Breast epithelium (tissue), 4 donors: ENCODE measurements around the gene ZNF429. TPM values are rescaled to one million over a fixed set of nuclear protein-coding genes. Genes with fewer than 3 reads are reported as not detected.

Source experiments
- DNase-seq, 2 donors: peaks; one replicate each; pipeline ENCODE4 v3.0.0-alpha.2; 2019; ENCODE audit warnings: low spot score in 2 of 2
- H3K27ac ChIP-seq, 2 donors: fragments of 200-600 bp; sonication (generic) in 1 of 2; one replicate each; pipeline ENCODE4 v1.5.1; 2016 to 2019; ENCODE audit warnings: mild to moderate bottlenecking in 1 of 2
- H3K27me3 ChIP-seq, 2 donors: fragments of 200-600 bp; sonication (generic) in 1 of 2; one replicate each; pipeline versions ENCODE4 v1.5.1 to v1.6.0; 2017 to 2019; ENCODE audit warnings: control low read depth in 1 of 2, mild to moderate bottlenecking in 1 of 2
- H3K36me3 ChIP-seq: fragments of 200-600 bp; one replicate; pipeline ENCODE4 v1.5.1; 2019
- H3K4me1 ChIP-seq, 2 donors: fragments of 200-600 bp; sonication (generic); one replicate each; pipeline ENCODE4 v1.5.1; 2016 to 2019; ENCODE audit warnings: control low read depth in 1 of 2
- H3K4me3 ChIP-seq, 3 donors: fragments of 200-600 bp; sonication (generic); 1 replicate in 2 of 3; 2 replicates in 1 of 3; pipeline ENCODE4 v1.5.1; 2016 to 2019; ENCODE audit warnings: mild to moderate bottlenecking in 3 of 3, moderate library complexity in 2 of 3
- H3K9me3 ChIP-seq, 2 donors: fragments of 200-600 bp; sonication (generic) in 1 of 2; one replicate each; pipeline ENCODE4 v1.5.1; 2016 to 2019; ENCODE audit warnings: control low read depth in 1 of 2
- CTCF ChIP-seq, 3 donors: fragments of 450-650 bp; IDR thresholded peaks; one replicate each; pipeline ENCODE4 v1.5.1; 2016 to 2017; ENCODE audit warnings: antibody characterized with exemption in 3 of 3, mild to moderate bottlenecking in 3 of 3, moderate library complexity in 3 of 3
- POLR2A ChIP-seq: fragments of 450-650 bp; IDR thresholded peaks from one replicate; pipeline ENCODE4 v1.6.1; 2016; ENCODE audit warnings: antibody characterized with exemption, mild to moderate bottlenecking, moderate library complexity
- POLR2AphosphoS5 ChIP-seq, 3 donors: sonication (generic); formaldehyde crosslinking; IDR thresholded peaks; one replicate each; pipeline ENCODE4 v1.6.1; 2017; ENCODE audit warnings: antibody characterized with exemption in 3 of 3
- intact Hi-C: fragments of 100-400 bp; cut with DNase I; formaldehyde crosslinking; loops from one replicate; pipeline ENCODE4 v1.15.1; 2023; ENCODE audit warnings: low total_unique reads
- total RNA-seq, 3 donors: library from RNA; depleted of rRNA; stranded (reverse); fragments of >200 nt; gene quantifications; one replicate each; pipeline ENCODE4 v1.1.0, GENCODE V29; 2016

Gene ZNF429
- total RNA-seq, 3 donors from 2014 or later = 12.8 to 35.4 (median 30.5) TPM

- DNase-seq = peak; percentile 31 to 64
- peaks cover 0 to 7% of the 10 kb centered on the region in 2 donors for H3K9me3 ChIP-seq
- H3K36me3 ChIP-seq = no peaks in the 10 kb centered on the region
- peak overlapping the region in 2 of 3 donors; percentile 46 to 47 for H3K4me3 ChIP-seq
- TF ChIP-seq POLR2AphosphoS5 (IDR thresholded peaks at IDR 0.05) = no peak
- peak; percentile 48 to 81 (median 77) for TF ChIP-seq CTCF (IDR thresholded peaks at IDR 0.05)
- H3K4me1 ChIP-seq = no peaks in the 10 kb centered on the region
- H3K27ac ChIP-seq = peak overlapping the region; percentile 25 to 32
- H3K27me3 ChIP-seq = no peaks in the 10 kb centered on the region
- intact Hi-C loops = no loop called here
Observed at GRCh38 chr19:21482863-21483276, 22.5 kb upstream of the ZNF429 start.

GRCh38 chr19:21483589-21484170 is 21.7 kb upstream of the ZNF429 start:
- DNase-seq = peak; percentile 46 to 75
- Histone ChIP-seq H3K27ac (peak overlapping the region; percentile 25 to 32), H3K4me3 (peak overlapping the region in 2 of 3 donors; percentile 46 to 47), H3K9me3 (peaks cover 0 to 7% of the 10 kb centered on the region in 2 donors), H3K27me3 (no peaks in the 10 kb centered on the region), H3K36me3 (no peaks in the 10 kb centered on the region), H3K4me1 (no peaks in the 10 kb centered on the region)
- TF ChIP-seq CTCF (IDR thresholded peaks at IDR 0.05) (peak; percentile 49 to 59 (median 57)), POLR2A (no peak), POLR2AphosphoS5 (IDR thresholded peaks at IDR 0.05) (no peak)
- intact Hi-C loops = no loop called here

GRCh38 chr19:21484631-21485030 is 20.8 kb upstream of the ZNF429 start:
- Histone ChIP-seq H3K27ac (no peak overlapping the region), H3K4me1 (no peaks in the 10 kb centered on the region), H3K4me3 (no peak overlapping the region), H3K27me3 (no peaks in the 10 kb centered on the region), H3K9me3 (peaks cover 0 to 7% of the 10 kb centered on the region in 2 donors), H3K36me3 (no peaks in the 10 kb centered on the region)
- DNase-seq = no peak
- no peak for TF ChIP-seq POLR2A
- TF ChIP-seq POLR2AphosphoS5 (IDR thresholded peaks at IDR 0.05) = no peak
- TF ChIP-seq CTCF (IDR thresholded peaks at IDR 0.05) = no peak
- intact Hi-C loops = no loop called here

DNA sequence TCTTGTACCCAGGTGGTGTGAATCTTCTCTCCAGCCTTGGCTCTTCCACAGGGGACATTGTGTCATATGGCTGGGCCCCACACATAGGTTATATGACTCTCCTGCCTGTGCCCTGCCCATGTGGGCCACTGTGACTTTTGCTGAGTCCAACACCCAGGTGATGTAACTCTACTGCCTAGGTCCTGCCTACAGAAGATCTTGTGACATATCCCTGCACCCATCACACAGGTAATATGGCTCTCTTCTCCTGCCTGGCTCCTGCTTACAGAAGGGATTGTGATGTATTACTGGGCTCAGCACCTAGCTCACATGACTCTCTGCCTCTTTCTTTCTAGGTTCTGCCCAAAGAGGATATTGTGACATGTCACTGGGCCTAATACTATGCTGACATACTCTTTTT is 19.5 kb upstream of the ZNF429 start:
- intact Hi-C loops = no loop called here
- peaks cover 0 to 7% of the 10 kb centered on the region in 2 donors for H3K9me3 ChIP-seq
- H3K4me1 ChIP-seq = no peaks in the 10 kb centered on the region
- DNase-seq = no peak
- no peaks in the 10 kb centered on the region for H3K27me3 ChIP-seq
- no peaks in the 10 kb centered on the region for H3K36me3 ChIP-seq
- H3K4me3 ChIP-seq = no peak overlapping the region
- TF ChIP-seq CTCF (IDR thresholded peaks at IDR 0.05) (no peak), POLR2AphosphoS5 (IDR thresholded peaks at IDR 0.05) (no peak), POLR2A (no peak)
- H3K27ac ChIP-seq = no peak overlapping the region

- no peak for DNase-seq
- intact Hi-C loops = no loop called here
Observed at GRCh38 chr19:21487969-21488368, 17.4 kb upstream of the ZNF429 start.

More at GRCh38 chr19:21487969-21488368, 17.4 kb upstream of the ZNF429 start:
- Histone ChIP-seq H3K27ac (no peak overlapping the region), H3K9me3 (peaks cover 0 to 7% of the 10 kb centered on the region in 2 donors), H3K36me3 (no peaks in the 10 kb centered on the region), H3K4me3 (no peak overlapping the region), H3K27me3 (no peaks in the 10 kb centered on the region), H3K4me1 (no peaks in the 10 kb centered on the region)
- TF ChIP-seq CTCF (IDR thresholded peaks at IDR 0.05) = no peak
- no peak for TF ChIP-seq POLR2AphosphoS5 (IDR thresholded peaks at IDR 0.05)
- TF ChIP-seq POLR2A = no peak
